ENCODE measurements around the gene KRT33A.

DNA sequence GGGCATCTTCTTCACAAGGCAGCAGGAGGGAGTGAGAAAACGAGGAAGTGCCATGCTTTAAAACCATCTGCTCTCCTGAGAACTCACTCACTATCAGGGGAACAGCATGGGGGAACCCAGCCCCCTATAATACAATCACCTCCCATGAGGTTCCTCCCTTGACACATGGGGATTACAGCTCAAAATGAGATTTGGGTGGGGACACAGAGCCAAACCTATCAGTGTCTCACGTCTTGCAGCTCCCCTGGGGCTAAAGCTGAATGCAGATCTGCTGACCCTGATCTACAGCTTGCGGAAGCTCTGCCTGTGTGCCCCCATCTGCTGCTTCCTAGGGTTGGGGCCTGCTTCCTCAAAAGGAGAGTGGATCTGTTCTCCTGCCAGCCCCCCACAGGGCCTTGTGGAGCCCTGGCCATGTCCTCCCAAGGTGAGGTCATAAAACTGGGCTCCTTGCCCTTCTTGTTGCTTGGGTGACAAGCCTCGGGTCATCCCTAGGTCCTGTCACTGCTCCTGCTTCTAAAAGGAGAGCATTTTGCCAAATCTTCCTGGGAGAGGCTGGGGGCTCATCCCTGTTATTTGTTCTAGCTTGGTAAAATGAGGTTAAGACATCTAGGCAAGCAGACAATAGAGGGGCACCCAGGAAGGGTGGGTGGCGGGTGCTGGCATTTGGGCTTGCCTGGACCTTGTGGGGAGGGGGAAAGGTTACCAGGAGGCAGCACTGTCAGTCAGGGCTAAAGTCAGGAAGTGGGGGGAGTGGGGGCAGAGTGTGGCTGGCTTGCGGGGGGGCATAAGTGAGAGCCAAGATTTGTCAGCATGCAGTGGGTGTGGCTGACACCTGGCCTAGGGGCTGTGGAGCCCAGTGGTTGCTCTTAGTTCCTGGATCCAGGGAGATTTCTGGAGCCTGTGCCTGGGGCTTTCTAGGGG is 16.0 kb downstream of the KRT33A start:
- TF ChIP-seq, protein P1, sequence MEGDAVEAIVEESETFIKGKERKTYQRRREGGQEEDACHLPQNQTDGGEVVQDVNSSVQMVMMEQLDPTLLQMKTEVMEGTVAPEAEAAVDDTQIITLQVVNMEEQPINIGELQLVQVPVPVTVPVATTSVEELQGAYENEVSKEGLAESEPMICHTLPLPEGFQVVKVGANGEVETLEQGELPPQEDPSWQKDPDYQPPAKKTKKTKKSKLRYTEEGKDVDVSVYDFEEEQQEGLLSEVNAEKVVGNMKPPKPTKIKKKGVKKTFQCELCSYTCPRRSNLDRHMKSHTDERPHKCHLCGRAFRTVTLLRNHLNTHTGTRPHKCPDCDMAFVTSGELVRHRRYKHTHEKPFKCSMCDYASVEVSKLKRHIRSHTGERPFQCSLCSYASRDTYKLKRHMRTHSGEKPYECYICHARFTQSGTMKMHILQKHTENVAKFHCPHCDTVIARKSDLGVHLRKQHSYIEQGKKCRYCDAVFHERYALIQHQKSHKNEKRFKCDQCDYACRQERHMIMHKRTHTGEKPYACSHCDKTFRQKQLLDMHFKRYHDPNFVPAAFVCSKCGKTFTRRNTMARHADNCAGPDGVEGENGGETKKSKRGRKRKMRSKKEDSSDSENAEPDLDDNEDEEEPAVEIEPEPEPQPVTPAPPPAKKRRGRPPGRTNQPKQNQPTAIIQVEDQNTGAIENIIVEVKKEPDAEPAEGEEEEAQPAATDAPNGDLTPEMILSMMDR (conservative IDR thresholded peaks at IDR 0.05; ENCODE audit: low read depth in 2 of 2) = no peak
- no peak for TF ChIP-seq POLR2AphosphoS5 (IDR thresholded peaks at IDR 0.05; ENCODE audit: low read depth)
- no peak for TF ChIP-seq ZNF114 (CRISPR knock-in tag; IDR thresholded peaks at IDR 0.05)
- no peak for TF ChIP-seq JUNB (IDR thresholded peaks at IDR 0.05; ENCODE audit: unreplicated experiment)
- no peak for TF ChIP-seq EZH2 (IDR thresholded peaks at IDR 0.05; ENCODE audit: low read depth, unreplicated experiment)
- TF ChIP-seq, protein P2, sequence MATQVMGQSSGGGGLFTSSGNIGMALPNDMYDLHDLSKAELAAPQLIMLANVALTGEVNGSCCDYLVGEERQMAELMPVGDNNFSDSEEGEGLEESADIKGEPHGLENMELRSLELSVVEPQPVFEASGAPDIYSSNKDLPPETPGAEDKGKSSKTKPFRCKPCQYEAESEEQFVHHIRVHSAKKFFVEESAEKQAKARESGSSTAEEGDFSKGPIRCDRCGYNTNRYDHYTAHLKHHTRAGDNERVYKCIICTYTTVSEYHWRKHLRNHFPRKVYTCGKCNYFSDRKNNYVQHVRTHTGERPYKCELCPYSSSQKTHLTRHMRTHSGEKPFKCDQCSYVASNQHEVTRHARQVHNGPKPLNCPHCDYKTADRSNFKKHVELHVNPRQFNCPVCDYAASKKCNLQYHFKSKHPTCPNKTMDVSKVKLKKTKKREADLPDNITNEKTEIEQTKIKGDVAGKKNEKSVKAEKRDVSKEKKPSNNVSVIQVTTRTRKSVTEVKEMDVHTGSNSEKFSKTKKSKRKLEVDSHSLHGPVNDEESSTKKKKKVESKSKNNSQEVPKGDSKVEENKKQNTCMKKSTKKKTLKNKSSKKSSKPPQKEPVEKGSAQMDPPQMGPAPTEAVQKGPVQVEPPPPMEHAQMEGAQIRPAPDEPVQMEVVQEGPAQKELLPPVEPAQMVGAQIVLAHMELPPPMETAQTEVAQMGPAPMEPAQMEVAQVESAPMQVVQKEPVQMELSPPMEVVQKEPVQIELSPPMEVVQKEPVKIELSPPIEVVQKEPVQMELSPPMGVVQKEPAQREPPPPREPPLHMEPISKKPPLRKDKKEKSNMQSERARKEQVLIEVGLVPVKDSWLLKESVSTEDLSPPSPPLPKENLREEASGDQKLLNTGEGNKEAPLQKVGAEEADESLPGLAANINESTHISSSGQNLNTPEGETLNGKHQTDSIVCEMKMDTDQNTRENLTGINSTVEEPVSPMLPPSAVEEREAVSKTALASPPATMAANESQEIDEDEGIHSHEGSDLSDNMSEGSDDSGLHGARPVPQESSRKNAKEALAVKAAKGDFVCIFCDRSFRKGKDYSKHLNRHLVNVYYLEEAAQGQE (IDR thresholded peaks at IDR 0.05; ENCODE audit: unreplicated experiment) = no peak
- TF ChIP-seq EZH2phosphoT487 (IDR thresholded peaks at IDR 0.05; ENCODE audit: unreplicated experiment) = no peak

Measured in GM23338 (cell line).